HG03520 (cell line): ENCODE results near the gene PPFIBP2.
A peak's percentile ranks its signal among the peaks of the same experiment; 100 is the strongest.

Experiments
- ATAC-seq: cut with Tn5 transposase; IDR thresholded peaks from one replicate; pipeline ENCODE4 v1.9.1; 2021; ENCODE audit warnings: mild to moderate bottlenecking, moderate library complexity; ENCODE audit not compliant: unreplicated experiment

PPFIBP2 gene

DNA sequence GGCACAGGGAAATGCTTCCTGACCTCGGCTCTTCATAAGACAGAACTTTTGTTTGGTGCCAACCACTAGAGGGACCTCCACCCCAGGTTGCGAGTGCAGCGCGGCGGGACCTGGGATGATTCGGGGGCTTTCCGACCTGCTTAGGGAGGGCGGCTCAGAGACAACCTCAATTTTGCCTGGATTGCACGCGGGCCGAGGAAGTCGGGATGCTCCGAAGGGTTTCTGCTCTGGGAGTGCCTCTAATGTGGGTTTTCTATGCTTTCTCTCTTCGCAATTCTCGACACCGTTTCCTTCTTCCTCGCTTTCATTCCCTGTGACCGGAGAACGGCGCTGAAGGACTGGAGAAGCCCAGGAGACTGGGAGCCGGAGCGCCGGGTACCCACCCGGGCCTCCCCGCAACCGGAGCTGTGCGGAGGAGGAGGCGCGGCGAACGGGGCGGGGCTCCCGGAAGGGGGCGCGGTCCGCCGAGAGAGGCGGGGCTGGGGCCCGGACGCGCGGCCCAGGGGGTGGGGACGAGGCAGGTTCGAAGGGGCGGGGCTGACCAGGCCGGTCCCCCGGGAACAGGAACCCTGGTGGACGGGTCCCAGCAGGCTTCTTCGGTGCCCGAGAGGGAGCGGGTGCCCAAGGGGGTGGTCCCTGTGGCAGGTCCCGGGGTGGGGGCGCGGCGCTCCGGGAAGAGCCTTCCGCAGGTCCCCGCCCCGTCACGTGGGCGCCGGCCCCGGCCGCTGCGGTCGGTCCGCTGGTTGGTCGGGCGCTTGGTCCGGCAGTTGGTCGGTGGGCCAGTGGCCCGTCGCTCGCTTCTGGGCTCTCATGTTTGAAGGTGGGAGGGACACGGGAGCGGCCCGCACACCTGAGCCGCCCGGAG is at the start of gene PPFIBP2:
Gene PPFIBP2 (plus strand): TSS at position 766 of the 865 bp plus-strand sequence. CDS start 35,477 bp downstream, outside the sequence.
- ATAC-seq, result peak; percentile 58

DNA sequence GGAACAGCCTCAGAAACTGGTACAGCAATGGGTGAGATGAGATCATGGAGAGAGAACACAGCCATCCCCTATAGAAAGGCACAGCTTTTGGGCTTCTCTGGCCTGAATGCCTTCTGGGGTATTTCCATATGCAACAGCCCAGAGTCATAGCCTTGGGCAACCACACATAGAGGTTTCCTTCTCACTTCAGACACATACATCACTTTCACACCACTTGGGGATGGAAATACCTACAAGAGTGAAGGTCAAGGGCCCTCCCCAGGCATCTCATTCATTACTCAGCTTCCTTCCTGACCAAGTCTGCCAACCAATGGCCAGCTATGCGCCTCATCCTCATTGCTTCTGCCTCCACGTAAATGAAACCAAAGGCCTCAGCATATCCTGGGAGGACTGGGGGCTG is 46.1 kb upstream of the PPFIBP2 start:
- ATAC-seq, result no peak

DNA sequence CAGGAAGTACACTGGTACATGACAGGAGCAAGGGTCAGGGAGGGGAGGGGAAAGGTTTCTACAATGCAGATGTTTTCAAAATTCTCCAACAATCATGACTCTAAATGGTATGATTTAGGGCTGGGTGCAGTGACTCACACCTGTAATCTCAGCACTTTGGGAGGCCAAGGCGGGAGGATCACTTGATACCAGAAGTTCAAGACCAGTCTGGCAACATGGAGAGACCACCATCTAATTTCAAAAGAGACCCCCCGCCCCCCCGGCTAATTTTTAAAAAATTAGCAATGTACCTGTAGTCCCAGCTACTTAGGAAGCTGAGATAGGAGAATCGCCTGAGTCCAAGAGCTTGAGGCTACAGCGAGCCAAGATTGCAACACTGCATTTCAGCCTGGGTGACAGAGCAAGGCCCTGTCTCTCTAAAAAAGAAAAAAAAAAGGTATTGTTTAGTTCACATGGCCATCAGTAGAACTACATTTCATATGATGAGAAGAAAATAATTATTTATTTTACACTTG is 44.4 kb upstream of the PPFIBP2 start:
- ATAC-seq, result no peak

DNA sequence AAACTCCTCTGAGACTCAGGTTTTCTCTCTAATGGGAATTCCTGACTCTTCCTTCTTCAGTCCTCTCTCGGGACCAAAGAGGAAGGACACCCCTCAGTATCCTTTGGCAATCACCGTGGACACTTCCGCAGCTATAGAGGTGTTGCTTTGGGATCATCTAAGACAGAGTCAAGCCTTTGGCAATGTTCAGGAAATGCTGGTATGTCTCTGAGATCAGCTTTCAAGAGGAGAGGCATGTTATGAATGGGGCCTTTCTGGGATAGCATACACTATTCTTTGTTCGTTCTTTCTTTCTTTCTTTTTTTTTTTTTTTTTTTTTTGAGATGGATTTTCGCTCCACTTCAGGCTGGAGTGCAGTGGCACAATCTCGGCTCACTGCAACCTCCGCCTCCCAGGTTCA is 42.7 kb upstream of the PPFIBP2 start:
- ATAC-seq, result no peak

DNA sequence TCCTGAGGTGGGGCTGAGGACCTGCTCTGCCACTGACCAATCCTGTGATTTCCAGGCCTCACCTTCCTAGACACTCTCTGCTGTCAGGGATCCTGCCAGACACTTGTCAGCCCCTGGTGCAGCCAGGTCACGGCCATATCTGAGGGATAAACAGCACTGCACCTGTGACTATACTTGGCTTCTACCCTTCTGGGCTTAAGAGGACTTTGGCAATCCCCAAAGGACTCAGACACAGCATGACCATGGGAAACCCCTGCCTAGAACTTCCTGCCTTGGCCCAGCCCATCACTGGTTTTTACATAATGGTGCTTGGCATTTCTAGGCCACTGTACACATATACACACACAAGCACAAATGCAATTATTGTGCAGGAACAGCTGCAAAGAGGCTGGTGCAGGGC is 40.1 kb upstream of the PPFIBP2 start:
- peak; percentile 75 for ATAC-seq

DNA sequence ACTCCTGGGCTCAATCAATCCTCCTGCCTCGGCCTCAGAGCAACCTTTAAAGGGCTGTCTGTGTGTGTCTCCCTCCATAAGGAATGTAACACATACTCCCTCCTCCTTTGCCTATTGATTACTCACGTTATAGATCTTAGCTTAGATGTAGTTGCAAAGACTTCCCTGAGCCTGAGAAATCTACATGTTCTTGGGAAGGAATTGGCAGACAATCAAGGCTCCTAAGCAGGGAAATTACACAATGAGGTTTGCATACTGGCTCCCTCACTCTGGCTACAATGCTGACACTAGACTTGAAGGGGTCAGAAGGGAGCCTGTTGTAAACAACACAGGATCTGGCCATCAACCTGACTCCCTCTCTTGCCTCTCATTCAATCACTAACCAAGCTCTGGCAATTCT is 33.7 kb upstream of the PPFIBP2 start:
- no peak for ATAC-seq

DNA sequence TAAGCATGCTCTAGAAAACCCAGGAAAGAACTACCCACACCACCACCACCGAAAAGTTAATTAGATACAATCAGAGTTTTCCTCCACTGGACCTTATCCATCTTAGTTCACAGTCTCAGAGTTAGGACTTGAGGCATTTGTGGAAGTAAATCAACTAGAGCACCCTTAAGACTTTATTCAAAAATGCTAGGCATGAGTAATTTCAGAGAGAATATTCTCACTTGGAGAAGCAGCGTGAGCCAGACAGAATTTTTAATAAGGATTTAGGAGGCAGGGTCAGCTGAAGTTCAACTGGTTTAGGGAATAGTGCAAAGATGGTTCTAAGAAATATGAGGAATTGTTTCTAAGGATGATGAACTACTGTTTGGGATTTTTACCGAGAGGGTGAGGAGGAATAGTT is 29.7 kb upstream of the PPFIBP2 start:
- no peak for ATAC-seq

DNA sequence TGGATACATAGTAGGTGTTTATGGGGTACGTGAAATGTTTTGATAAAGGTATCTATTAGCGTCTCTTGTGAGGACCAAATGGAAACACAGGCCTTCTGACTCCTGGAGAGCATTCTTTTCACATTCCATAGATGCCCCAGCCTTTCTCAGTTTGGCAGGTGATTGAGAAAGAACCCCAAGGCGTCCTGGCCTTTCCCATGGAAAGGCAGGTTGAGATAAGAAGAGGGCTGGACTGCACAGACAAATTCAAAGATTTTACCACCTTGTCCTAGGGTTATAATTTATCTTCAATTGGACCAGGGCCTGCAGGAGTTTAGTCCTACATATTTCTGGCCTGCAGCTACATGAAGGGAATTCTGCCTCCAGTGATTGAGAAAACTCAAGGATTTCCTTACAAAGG is 29.2 kb upstream of the PPFIBP2 start:
- no peak for ATAC-seq

DNA sequence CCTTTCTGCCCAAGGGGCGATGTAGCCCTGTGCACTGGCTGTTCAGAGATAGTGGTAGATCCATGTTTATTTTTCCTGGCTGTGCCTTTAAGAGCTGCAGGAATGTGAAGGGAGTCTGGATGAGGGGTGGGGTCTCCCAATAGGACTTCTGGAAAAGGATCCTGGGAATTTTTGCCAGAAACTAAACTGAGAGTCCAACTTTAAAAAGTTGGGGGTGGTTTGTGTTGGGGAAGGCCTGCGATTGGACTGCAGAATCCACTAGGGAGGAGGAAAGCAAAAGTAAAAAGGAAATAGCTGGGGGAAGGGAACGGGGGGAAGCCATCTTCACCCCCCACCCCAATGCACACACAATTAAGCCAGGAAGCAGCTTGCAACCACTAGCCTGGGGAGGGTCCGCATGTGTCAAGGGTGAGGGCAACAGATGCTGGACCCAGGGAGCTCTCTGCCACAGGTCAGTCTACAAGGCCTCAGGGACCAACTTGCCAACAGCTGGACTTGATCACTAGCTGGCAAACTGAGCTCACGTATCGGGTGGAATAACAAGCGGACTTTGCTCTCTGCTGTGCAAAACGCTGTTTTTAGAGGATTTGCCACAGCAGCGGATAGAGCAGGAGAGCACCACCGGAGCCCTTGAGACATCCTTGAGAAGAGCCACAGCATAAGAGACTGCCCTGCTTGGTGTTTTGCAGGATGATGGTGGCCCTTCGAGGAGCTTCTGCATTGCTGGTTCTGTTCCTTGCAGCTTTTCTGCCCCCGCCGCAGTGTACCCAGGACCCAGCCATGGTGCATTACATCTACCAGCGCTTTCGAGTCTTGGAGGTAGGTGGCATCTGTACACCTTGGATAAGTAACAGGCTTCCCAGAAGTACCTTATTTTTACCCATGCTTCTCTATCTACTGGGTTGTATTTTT is 28.4 kb upstream of the PPFIBP2 start, which contains the start of gene OLFML1:
Gene OLFML1 (plus strand): TSS at position 321 of the 912 bp plus-strand sequence. CDS start 370 bp downstream, at position 691.
- no peak for ATAC-seq

DNA sequence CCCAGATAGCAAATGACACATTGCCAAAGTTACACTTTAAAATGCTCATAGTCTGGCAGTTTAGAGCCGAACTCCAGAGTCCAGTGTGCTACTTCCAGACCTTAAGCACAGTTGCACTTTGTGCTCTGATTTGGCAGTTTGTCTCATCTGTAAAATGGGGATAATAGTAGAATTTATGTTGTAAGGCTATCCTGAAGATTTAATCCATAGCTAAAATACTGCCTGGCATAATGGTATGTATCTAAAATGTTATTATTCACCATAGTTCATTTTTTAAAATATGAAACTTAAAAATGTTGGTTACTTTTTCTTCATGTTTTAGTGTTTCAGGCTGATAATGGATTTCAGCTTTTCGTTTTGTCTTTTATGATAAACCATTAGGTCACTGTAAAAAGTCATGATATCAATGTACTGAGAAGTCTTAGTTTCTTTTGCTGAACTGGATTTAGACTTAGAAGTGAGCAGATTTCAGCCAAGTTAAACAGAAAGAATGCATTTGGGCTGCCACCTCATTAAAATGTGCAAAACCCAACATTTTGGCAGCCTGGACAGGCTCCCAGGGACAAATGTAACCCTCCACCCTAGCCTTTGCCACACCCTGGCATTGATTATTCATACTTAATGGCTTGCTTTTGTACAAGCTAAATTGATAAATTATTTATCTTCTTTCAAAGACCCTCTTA is 27.6 kb upstream of the PPFIBP2 start:
- no peak for ATAC-seq

DNA sequence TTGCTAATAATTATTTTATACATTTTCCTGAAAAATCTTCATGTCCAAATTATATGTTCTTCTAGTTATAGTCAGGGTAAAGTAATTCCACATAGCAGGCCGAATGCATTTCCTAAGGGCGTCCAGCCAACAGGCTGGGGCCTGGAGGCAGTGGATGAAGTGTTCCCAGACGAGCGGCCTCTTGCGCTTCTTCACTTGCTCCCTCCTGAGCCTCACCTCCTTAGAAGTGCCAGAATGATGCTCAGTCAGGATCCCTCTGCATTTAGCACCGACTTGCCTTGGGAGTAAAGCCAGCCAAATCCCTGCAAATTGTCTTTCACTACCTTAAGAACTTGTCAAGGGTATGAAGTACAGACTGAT is 27.0 kb upstream of the PPFIBP2 start:
- no peak for ATAC-seq

DNA sequence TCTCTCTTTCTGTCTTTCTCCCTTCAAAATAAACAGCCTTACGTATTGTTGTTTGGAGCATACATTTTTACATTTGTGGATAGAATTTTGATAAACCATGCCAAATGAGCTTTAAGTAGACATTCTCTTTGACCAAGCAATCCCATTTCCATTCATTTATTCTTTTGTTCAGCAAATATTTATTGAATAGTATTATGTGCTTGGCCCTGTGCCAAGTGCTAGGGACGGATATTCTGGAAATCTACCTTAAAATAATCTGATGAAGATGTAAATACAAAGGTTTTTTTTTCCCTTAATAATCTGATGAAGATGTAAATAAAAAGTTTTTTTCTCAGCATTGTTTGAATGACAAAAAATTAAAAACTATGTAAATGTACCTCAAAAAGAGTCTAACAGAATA is 26.4 kb upstream of the PPFIBP2 start:
- no peak for ATAC-seq

DNA sequence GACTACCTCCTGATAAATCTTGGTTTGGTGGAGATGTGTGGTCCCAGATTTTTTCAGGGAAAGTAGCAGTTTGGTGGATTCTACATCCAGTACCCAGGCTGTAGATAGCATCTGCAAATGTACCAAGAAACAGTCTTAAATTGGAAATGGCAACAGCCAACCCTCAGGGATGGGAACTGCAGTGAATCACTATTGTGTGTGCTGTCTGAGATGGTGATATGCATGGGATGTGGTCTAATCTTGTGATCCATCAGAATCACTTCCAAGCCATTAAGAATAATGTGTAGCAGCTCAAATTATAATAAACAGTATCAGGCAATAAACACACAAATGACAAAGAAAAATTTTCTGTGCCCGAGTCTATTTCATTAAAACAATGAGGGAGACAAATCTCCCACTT is 25.1 kb upstream of the PPFIBP2 start:
- no peak for ATAC-seq

DNA sequence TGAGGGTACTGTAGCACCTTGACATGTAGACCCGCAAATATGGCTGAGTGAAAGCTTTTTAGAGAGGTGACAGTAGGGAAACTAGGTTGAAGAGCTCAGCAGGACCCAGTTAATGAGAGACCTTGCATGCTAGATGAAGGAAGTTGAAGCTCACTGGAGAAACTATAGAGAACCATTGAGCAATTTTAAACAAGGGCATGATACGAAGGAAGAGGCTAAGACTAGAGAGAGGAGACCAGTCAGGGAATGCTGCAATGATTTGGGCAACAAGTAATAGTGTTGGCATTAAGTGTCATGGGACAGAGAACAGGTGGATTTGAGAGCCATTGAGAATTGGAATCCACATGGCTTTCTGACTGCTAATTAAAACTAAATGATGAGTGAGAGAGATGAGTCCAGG is 24.4 kb upstream of the PPFIBP2 start:
- no peak for ATAC-seq

DNA sequence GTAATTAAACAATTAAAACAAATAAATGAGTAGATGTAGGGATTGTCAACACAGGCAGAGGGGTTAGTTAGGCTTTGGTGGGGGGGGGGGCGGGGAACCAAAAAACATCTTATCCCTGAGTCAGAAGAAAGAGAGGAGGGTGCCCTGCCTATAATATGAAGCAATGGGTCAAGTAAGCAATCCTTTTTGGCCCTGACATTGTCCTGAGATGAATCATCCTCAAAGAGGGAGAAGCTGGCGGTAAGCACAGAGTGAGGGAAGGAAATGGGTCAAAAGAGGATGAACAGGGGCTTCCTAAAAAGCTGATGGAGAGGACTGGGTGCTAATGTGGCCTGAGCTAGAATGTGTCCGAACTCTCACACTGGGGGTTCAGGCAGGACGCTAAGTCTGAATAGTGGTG is 23.7 kb upstream of the PPFIBP2 start:
- ATAC-seq, result no peak

DNA sequence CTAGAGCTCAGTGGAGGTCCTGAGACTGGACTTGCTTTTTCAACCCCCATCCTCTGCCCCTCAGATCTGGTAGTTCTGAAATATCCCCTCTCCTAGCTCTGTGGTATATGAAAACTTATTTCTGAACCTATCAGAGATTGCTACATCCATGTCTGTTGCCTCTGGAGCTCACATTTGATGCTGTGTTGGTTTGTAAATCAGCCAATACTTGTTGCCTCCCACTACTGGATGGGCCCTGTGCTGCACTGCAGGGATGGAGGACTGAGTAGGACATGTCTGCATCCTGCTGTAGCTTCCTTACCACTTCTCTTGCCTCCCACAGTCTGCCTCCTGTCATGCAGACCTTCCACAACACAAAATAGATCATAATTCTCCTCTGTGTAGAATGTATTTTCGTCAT is 23.3 kb upstream of the PPFIBP2 start:
- ATAC-seq, result no peak

DNA sequence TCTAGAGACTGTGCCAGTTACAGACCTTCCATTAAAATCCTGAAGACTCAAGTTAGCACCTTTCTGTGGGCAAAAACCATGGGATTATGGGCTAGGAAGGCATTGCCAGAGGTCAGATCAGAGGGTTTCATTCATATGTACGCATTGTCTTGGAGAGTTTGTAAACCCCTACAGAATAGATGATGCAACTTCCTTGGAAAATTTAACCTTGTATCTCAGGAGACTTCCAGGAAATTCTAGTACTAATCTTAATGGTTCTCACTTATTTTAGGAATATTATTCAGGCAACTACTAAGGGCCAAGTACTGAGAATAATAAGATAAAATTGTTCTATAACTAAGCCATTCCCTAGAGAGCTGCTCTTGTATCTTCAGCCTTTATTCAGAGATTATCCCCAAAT is 21.5 kb upstream of the PPFIBP2 start:
- ATAC-seq, result no peak

DNA sequence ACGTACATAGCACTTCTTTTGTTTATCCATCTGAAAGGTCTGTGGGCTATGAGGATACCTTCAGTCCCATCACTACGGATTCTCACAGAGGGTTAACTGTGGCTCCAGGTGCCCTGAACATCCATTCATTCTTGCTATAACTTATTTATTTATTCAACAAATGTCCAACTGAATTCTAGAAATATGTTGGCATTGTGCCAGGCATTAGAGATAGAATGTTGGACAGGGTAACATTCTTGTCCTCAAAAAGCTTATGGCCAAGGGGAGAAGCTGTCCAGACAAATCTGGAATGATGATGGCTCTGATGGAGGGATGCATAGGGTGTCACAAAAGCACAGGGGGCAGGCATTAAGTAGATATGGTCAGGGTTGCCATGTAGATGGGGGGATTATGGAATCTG is 20.1 kb upstream of the PPFIBP2 start:
- ATAC-seq, result no peak

DNA sequence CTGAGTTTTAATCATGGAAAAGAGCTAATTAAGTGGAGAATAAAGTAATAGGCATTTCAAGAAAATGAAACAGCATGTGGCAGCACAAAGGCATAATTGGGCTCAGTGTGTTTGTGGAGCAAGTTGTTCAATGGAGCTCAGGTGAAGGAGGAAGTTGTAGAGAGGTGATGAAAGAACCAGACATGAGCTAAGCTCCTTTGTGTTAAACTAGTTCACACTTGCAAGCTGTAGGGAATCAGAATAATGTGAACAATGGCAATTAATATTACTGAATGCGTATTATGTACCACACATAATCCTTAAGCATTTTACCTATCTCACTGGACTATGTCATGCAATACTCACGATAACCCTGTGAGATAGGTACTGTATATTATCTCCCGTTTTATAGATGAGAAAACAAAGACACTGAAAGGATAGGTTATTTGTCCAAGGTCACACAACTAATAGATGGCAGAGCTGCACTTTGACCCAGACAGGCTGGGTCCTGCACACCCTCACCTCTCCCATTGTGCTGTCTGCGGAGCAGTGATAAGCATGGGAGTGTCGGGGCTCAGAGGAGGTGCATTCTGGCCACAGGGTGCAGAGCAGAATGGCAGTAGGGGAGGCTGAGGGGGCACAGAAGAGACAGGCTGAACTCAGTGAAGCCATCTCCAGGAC is 19.6 kb upstream of the PPFIBP2 start:
- ATAC-seq, result no peak

DNA sequence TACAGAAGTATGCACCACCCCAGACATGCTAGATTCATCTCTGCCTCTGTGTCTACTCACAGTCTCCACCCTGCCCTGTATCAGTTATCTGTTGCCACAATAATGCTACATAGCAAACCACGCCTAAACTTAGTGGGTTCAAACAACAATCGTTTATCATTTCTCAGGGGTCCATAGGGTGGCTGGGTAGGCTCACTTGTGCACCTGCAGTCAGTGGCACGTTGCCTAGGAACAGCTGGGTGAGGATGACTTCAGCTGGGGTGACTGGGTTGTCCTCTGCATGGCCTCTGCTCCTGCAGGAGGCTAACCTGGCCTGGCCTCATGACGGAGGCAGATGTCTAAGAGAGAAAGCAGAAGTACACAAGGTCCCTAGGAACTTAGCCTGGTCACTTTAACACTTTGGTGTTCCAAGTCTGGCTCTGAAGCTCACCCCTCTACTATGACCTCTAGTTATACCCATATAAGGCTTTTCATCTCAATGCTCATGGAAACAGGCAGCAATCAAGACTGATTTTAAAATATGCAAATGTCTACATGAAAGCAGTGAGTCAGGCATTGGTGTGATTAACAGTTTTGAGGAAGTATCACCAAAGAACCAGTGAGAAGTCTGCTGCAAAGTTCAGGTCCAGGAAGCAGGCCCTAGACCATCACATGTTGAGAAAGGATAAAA is 17.8 kb upstream of the PPFIBP2 start:
- ATAC-seq, result peak; percentile 91
